Brain (organoid and tissue), 1 donor: ENCODE measurements around the gene STH. TPM values are rescaled to one million over a fixed set of nuclear protein-coding genes. Genes with fewer than 3 reads are reported as not detected.

Source experiments
- polyA plus RNA-seq: library from polyadenylated mRNA; stranded (reverse); fragments of 350-450 nt; fragmentation: Illumina TruSeq; extraction: RNeasy Lipid Tissue Mini Kit (QIAGEN cat#74804); gene quantifications from one replicate; pipeline ENCODE4 v1.2.3, GENCODE V29; 2015; ENCODE audit warnings: low read depth, low replicate concordance; ENCODE audit not compliant: insufficient read depth

STH gene
- polyA plus RNA-seq, 1 donor from 2014 or later = not detected

Other genes with a start within 250 kb of the STH start
- gene CRHR1, start 214.9 kb upstream of the STH start, polyA plus RNA-seq = 4.1 TPM
- not detected for gene SPPL2C, start 154.4 kb upstream of the STH start, polyA plus RNA-seq
- 154 TPM for gene MAPT, start 104.7 kb upstream of the STH start, polyA plus RNA-seq
- 25.7 TPM for gene KANSL1, start 194.2 kb downstream of the STH start, polyA plus RNA-seq